Measurements from ENCODE around the gene OLA1. TPM values are rescaled to one million over a fixed set of nuclear protein-coding genes. Genes with fewer than 3 reads are reported as not detected.

Gene OLA1
- total RNA-seq, 3 donors from 2014 or later: 125 to 142 (median 136) TPM

GRCh38 chr2:174211954-174212353 lies 36.4 kb downstream of the OLA1 start:
- ATAC-seq (no peak), DNase-seq (no peak)
- Mint-ChIP-seq H3K9me3 (no peaks in the 10 kb centered on the region), H3K4me1 (ENCODE audit: low read depth) (no peaks in the 10 kb centered on the region), H3K27me3 (ENCODE audit: low read depth) (no peaks in the 10 kb centered on the region), H3K36me3 (ENCODE audit: insufficient read depth) (peaks cover 12% of the 10 kb centered on the region), H3K4me3 (no peak overlapping the region)

GRCh38 chr2:174210862-174211261 lies 37.5 kb downstream of the OLA1 start:
- Mint-ChIP-seq H3K36me3 (ENCODE audit: insufficient read depth) (peaks cover 12% of the 10 kb centered on the region), H3K4me1 (ENCODE audit: low read depth) (peaks cover 2% of the 10 kb centered on the region), H3K4me3 (no peak overlapping the region), H3K9me3 (no peaks in the 10 kb centered on the region), H3K27me3 (ENCODE audit: low read depth) (no peaks in the 10 kb centered on the region)
- no peak for DNase-seq
- ATAC-seq: no peak

DNA sequence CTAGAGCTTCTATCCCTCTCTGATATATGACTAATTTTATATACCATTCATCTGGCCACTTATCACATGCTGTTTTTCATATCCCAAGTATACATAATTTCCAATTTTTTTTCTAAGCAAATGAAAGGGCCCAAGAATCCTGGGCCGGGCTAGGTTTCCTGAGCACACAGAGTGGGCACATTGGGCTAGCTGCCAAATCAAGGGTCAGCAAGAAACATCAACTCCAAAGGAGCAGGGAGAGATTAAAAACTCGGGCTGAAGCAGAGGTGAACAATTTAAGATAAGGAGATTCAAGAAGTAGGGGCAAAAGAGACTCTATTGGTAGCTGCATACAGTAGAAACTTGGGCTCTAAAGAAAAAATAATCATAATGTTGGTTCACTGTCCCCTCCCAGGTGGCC lies 39.0 kb downstream of the OLA1 start:
- no peaks in the 10 kb centered on the region for H3K27me3 Mint-ChIP-seq (ENCODE audit: low read depth)
- H3K36me3 Mint-ChIP-seq (ENCODE audit: insufficient read depth): peaks cover 11% of the 10 kb centered on the region
- H3K4me1 Mint-ChIP-seq (ENCODE audit: low read depth): peaks cover 2% of the 10 kb centered on the region
- ATAC-seq: no peak
- H3K9me3 Mint-ChIP-seq: no peaks in the 10 kb centered on the region
- no peak for DNase-seq
- H3K4me3 Mint-ChIP-seq: no peak overlapping the region

- ATAC-seq: no peak
- peaks cover 2% of the 10 kb centered on the region for H3K4me1 Mint-ChIP-seq (ENCODE audit: low read depth)
- no peaks in the 10 kb centered on the region for H3K9me3 Mint-ChIP-seq
- no peak overlapping the region for H3K4me3 Mint-ChIP-seq
- DNase-seq: no peak
- H3K27me3 Mint-ChIP-seq (ENCODE audit: low read depth): no peaks in the 10 kb centered on the region
- H3K36me3 Mint-ChIP-seq (ENCODE audit: insufficient read depth): peaks cover 11% of the 10 kb centered on the region
These were observed 40.3 kb downstream of the OLA1 start for GRCh38 chr2:174208026-174208425.

DNA sequence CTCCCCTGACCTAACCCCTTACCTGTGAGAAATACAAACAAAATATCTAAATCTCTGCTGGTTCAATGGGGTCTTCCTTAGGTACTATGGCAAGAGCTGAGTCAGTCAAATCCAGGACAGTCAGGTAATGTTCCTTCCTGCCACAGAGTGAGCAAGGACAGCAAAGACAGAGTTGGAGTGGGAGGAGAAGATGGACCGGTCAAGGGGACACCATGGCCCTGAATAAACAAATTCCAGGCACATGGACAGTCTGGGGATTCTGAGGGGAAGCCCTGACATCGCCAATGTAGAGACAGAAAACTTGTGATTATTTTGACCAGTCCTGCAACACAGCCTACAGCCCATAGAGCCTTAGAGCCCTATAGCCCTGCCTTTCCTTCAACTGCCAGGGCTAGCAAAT lies 42.8 kb downstream of the OLA1 start:
- DNase-seq: no peak
- Mint-ChIP-seq H3K27me3 (ENCODE audit: low read depth) (no peaks in the 10 kb centered on the region), H3K36me3 (ENCODE audit: insufficient read depth) (peaks cover 15% of the 10 kb centered on the region), H3K9me3 (no peaks in the 10 kb centered on the region), H3K4me3 (no peak overlapping the region), H3K4me1 (ENCODE audit: low read depth) (peaks cover 2% of the 10 kb centered on the region)
- ATAC-seq: no peak

DNA sequence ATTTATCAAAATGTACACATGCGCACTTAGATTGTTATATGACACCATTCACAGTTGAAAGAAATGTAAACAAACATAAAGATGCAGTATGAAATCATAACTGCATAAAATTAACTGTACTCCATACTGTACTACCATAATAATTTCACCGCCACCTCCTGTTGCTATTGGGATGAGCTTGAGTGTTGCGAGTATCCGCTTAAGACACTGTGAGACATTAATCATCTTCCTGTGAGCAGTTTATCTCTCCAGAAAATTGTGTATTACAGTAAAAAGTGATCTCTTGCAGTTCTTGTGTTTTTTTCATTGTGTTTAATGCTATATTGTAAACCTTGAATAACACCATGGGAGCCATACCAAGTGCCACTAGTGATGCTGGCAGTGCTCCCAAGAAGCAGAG lies 46.1 kb downstream of the OLA1 start:
- Mint-ChIP-seq H3K4me3 (no peak overlapping the region), H3K4me1 (ENCODE audit: low read depth) (peaks cover 2% of the 10 kb centered on the region), H3K9me3 (no peaks in the 10 kb centered on the region), H3K27me3 (ENCODE audit: low read depth) (no peaks in the 10 kb centered on the region), H3K36me3 (ENCODE audit: insufficient read depth) (peaks cover 6% of the 10 kb centered on the region)
- DNase-seq (no peak), ATAC-seq (no peak)

DNA sequence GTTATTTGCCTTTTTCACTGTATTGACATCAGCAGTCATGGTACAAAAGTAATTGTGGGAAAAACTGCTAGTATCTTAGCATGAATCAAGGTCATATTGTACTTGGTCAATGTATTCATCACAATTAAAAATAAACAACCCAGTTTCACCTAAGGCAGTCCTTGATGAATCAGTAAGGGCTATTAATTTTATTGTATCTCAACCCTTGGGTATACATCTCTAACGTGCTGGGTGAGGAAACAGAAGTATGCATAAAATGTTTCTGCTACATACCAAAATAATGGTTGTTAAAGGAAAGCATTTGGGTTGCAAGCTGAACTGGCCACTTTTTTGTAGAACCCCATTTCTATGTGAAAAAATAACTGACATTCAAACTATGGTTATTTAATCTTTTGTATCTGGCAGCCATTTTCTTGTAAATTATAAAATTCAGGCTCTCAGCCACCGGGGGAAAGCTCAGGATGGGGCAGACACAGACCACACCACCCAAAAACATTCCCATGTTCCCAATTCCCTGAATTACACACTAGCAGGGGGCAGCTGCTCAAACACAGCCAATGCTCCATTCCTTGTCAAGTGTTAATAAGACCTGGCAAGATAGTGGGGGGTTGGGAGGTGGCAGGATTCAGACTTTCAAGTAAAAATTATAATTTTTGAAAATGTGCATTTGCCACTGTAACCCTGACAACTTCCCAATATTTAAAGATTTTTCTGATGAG lies 49.3 kb downstream of the OLA1 start:
- Mint-ChIP-seq H3K27me3 (ENCODE audit: low read depth) (no peaks in the 10 kb centered on the region), H3K4me1 (ENCODE audit: low read depth) (no peaks in the 10 kb centered on the region), H3K4me3 (no peak overlapping the region), H3K36me3 (ENCODE audit: insufficient read depth) (peaks cover 9% of the 10 kb centered on the region), H3K9me3 (no peaks in the 10 kb centered on the region)
- ATAC-seq (no peak), DNase-seq (no peak)

- Mint-ChIP-seq H3K27me3 (ENCODE audit: low read depth) (no peaks in the 10 kb centered on the region), H3K4me3 (no peak overlapping the region), H3K36me3 (ENCODE audit: insufficient read depth) (peaks cover 5% of the 10 kb centered on the region), H3K9me3 (no peaks in the 10 kb centered on the region), H3K4me1 (ENCODE audit: low read depth) (no peaks in the 10 kb centered on the region)
- DNase-seq (no peak), ATAC-seq (no peak)
These were observed 53.1 kb downstream of the OLA1 start for GRCh38 chr2:174195253-174195652.

GRCh38 chr2:174193737-174194136 lies 54.6 kb downstream of the OLA1 start:
- ATAC-seq (no peak), DNase-seq (no peak)
- no peaks in the 10 kb centered on the region for H3K27me3 Mint-ChIP-seq (ENCODE audit: low read depth)
- H3K4me3 Mint-ChIP-seq: no peak overlapping the region
- H3K36me3 Mint-ChIP-seq (ENCODE audit: insufficient read depth): peaks cover 5% of the 10 kb centered on the region
- H3K4me1 Mint-ChIP-seq (ENCODE audit: low read depth): no peaks in the 10 kb centered on the region
- H3K9me3 Mint-ChIP-seq: no peaks in the 10 kb centered on the region

GRCh38 chr2:174192664-174193063 lies 55.7 kb downstream of the OLA1 start:
- ATAC-seq: no peak
- Mint-ChIP-seq H3K4me1 (ENCODE audit: low read depth) (no peaks in the 10 kb centered on the region), H3K4me3 (no peak overlapping the region), H3K27me3 (ENCODE audit: low read depth) (no peaks in the 10 kb centered on the region), H3K9me3 (no peaks in the 10 kb centered on the region), H3K36me3 (ENCODE audit: insufficient read depth) (peaks cover 9% of the 10 kb centered on the region)
- no peak for DNase-seq

DNA sequence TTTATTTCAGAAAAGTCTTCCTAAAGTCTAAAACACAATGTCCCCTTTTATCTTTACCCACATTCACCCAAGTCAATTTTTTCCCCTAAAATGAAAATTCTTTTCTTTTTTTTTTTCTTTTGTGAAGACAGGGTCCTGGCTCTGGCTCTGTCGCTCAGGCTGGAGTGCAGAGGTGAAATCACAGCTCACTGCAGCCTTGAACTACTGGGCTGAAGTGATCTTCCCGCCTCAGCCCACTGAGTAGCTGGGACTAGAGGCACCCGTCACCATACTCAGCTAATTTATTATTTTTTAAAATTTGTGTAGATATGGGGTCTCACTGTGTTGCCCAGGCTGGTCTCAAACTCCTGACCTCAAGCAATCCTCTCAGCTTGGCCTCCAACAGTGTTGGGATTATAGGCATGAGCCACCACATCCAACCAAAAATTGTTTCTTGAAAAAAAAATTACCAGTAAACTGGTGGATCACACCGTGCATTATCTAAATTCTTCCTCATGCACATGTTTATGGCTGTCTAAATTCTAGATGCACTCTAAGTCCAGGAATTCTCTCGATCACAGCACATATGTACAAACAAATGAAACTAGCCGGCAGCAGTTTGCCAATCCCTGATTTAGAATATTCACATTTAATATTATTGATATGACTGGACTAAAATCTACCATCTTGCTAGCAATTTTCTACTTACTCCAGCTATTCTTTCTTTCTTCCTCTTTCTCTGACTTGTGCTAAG lies 56.8 kb downstream of the OLA1 start:
- Mint-ChIP-seq H3K4me3 (no peak overlapping the region), H3K9me3 (no peaks in the 10 kb centered on the region), H3K36me3 (ENCODE audit: insufficient read depth) (peaks cover 12% of the 10 kb centered on the region), H3K27me3 (ENCODE audit: low read depth) (no peaks in the 10 kb centered on the region), H3K4me1 (ENCODE audit: low read depth) (no peaks in the 10 kb centered on the region)
- DNase-seq (no peak), ATAC-seq (no peak)

DNA sequence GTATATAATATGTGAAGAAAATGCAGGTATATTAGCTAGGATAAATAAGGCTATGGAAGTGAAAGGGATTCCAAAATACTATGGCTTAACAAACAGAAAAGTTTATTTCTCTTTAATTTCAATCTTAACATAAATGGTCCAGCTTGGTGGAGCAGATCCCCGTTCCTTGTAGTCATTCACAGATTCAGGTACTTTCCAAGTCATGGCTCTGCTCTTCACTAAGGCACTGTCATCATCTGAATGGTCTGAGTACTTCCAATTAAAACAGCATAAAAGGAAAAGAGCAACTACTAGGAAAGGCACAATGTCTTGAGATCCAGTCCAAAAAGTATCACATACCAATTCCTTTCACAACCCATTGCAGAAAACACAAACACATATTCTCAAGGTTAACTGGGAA lies 63.4 kb downstream of the OLA1 start:
- Mint-ChIP-seq H3K36me3 (ENCODE audit: insufficient read depth) (peaks cover 21% of the 10 kb centered on the region), H3K27me3 (ENCODE audit: low read depth) (no peaks in the 10 kb centered on the region), H3K9me3 (no peaks in the 10 kb centered on the region), H3K4me1 (ENCODE audit: low read depth) (peaks cover 5% of the 10 kb centered on the region), H3K4me3 (no peak overlapping the region)
- DNase-seq (no peak), ATAC-seq (no peak)

DNA sequence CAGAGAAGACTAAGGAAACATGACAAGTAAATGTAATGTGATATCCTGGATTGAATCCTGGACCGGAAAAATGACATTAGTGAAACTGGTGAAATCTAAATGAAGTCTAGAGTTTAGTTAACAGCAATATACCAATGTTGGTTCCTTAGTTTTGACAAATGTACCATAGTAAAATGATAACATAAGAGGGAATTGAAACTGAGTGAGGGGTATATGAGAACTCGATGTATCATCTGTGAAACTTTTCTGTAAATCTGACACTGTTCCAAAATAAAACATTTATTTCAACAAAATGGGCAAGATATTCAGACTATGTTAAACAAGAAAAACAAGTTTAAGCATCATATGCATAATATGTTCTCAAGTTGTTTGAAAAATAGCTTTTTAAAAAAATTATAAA lies 63.8 kb downstream of the OLA1 start:
- Mint-ChIP-seq H3K9me3 (no peaks in the 10 kb centered on the region), H3K4me3 (no peak overlapping the region), H3K27me3 (ENCODE audit: low read depth) (no peaks in the 10 kb centered on the region), H3K36me3 (ENCODE audit: insufficient read depth) (peaks cover 21% of the 10 kb centered on the region), H3K4me1 (ENCODE audit: low read depth) (peaks cover 5% of the 10 kb centered on the region)
- no peak for DNase-seq
- ATAC-seq: no peak

- Mint-ChIP-seq H3K4me3 (no peak overlapping the region), H3K27me3 (ENCODE audit: low read depth) (no peaks in the 10 kb centered on the region), H3K4me1 (ENCODE audit: low read depth) (peaks cover 5% of the 10 kb centered on the region), H3K36me3 (ENCODE audit: insufficient read depth) (peaks cover 21% of the 10 kb centered on the region), H3K9me3 (no peaks in the 10 kb centered on the region)
- DNase-seq (no peak), ATAC-seq (no peak)
These were observed 65.3 kb downstream of the OLA1 start for GRCh38 chr2:174183076-174183475.

- Mint-ChIP-seq H3K4me1 (ENCODE audit: low read depth) (peaks cover 5% of the 10 kb centered on the region), H3K4me3 (no peak overlapping the region), H3K36me3 (ENCODE audit: insufficient read depth) (peaks cover 20% of the 10 kb centered on the region), H3K9me3 (no peaks in the 10 kb centered on the region), H3K27me3 (ENCODE audit: low read depth) (no peaks in the 10 kb centered on the region)
- no peak for DNase-seq
- no peak for ATAC-seq
These were observed 67.0 kb downstream of the OLA1 start for GRCh38 chr2:174181368-174181767.

All from activated T-cell treated with anti-CD3 and anti-CD28 coated beads, Interleukin-2, amount 50 U/mL, for 4 hours (primary cell).